Left ventricle myocardium superior (tissue), 1 donor: ENCODE data around the gene SPOCK1. TPM values are rescaled to one million over a fixed set of nuclear protein-coding genes. Genes with fewer than 3 reads are reported as not detected.

Experiments
- ATAC-seq: fragments of 200-7000 bp; cut with Tn5 transposase; one replicate; pipeline ENCODE4 v1.9.1; 2020; ENCODE audit warnings: mild to moderate bottlenecking, moderate library complexity
- DNase-seq: peaks from one replicate; pipeline ENCODE4 v3.0.0-alpha.2; 2020
- intact Hi-C: fragments of 100-400 bp; cut with micrococcal nuclease; formaldehyde crosslinking; loops from one replicate; pipeline ENCODE4 v1.11.0; 2022
- total RNA-seq: library from RNA; stranded (reverse); fragmentation: NEBNext Ultra II Directional; extraction: Animal tissue kit (Norgen Biotek cat#: 25700); gene quantifications from one replicate; pipeline ENCODE4 v1.2.1, GENCODE V29; 2021
- donor health status: DM: no; HTN: yes; CAD: no; lungs with severe emphysema.

Gene SPOCK1
- total RNA-seq, 1 donor from 2014 or later, result 14.7 TPM

DNA sequence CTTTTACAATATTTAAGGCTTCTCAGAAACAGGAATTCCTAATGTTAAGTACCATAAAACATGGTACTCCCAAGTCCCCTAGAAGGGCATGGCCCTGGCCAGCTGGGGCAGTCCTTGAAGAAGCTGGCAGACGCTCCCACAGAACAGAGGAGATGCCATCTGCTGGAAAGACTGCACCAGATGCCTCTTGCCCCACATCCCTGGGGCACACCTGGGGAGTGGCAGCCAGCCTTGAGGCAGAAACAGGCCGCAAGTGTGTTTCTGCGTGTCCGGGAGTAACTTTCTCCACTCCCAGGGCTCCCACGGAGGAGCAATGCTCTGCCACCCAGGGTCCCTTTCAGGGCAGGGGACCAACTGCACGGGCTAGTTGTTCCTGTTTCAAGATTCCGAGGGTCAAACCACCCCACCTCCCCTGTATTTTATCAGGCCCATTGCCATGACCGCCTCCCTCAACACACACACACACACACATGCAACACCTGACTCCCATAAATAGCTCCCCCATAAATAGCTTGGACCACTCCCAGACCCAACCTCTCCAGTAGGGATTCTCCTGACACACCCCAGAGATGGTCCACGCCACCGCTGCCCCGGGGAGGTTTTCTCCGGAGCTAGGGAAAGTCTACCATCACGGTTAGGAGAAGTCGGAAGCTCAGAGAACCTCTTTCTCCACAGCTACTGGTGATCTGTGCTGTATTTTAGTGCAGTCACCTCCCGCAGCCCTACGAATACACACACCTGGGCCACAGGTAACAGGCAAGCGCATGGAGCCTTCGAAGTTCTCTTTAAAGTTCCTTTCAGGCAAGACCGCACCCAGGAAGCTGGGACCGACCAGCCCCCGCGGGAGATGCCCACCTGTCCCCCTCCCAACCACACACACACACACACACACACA lies 1.5 kb downstream of the SPOCK1 start:
- intact Hi-C loops, result loop anchor here (5.0 kb wide), 1 partner anchor 175 kb away; no protein-coding TSS in a partner anchor
- ATAC-seq (no peak), DNase-seq (no peak)

GRCh38 chr5:137496919-137497318 lies 2.2 kb downstream of the SPOCK1 start:
- ATAC-seq (no peak), DNase-seq (no peak)
- intact Hi-C loops, result loop anchor here (5.0 kb wide), 1 partner anchor 175 kb away; no protein-coding TSS in a partner anchor

DNA sequence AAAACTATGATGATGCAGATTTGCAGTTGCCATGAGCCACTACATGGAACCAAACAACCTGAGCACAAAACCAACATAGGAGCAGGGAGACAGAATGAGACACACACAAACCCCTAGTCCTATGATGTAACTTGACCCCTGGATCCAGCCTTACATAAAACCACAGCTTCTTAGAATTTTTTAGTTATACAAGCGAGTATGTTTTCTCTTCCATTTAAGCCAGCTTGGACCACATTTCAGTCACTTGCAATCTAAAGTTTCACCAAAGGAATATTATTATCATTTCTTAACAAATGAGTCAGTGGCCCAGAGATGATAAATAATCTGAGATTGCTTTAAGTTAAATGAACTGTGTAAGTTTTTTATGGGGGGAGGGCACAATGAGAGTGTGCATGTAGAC lies 6.8 kb downstream of the SPOCK1 start:
- intact Hi-C loops, result no loop called here

GRCh38 chr5:137491121-137491520 lies 8.0 kb downstream of the SPOCK1 start:
- intact Hi-C loops, result no loop called here
- ATAC-seq (no peak), DNase-seq (no peak)

More for the DNA sequence above, 6.8 kb downstream of the SPOCK1 start:
- no peak for ATAC-seq
- no peak for DNase-seq

GRCh38 chr5:137490591-137490990 lies 8.5 kb downstream of the SPOCK1 start:
- intact Hi-C loops, result no loop called here
- ATAC-seq (no peak), DNase-seq (no peak)

DNA sequence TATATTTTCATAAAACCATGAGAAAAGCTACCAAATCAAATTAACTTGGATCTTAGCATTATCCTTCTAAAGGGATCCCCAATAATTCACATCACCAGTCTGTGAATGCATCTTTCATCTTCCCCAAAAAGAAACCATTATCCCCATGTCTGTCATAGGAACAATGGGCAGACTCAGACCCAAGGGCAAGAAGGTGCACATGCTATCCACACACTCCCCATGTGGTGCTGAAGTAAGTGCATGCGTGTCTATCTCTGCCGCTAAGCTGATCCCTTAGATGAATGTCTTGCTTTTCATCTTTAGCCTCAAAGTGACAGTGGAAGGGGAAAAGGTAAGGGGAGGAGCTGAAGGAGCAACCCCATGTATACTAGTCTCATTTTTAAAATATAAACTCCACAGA lies 10.2 kb downstream of the SPOCK1 start:
- intact Hi-C loops, result no loop called here
- ATAC-seq (no peak), DNase-seq (no peak)

- no peak for ATAC-seq
- intact Hi-C loops, result no loop called here
- no peak for DNase-seq
These were observed 10.6 kb downstream of the SPOCK1 start for GRCh38 chr5:137488516-137488915.

- DNase-seq, result no peak
- intact Hi-C loops, result no loop called here
These were observed 11.5 kb downstream of the SPOCK1 start for GRCh38 chr5:137487600-137487999.

DNA sequence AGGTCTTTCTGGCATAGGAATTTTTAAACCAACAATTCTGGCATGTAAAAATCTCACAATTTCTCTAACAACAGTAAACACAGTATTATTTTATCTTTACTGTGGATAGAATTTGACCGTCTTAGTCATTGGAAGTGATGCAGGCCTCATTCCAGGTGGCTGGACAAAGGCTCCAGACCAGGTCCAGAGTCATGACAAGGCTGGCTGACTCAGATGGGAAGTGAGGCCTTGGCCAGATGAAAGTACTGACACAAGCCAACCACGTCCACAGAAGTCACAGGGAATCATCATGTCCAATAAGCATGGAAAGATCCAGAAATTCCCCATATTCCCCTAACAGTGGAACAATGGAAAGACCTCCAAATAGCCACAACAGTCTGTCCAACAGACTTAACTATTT lies 12.4 kb downstream of the SPOCK1 start:
- intact Hi-C loops, result no loop called here
- peak; percentile 48 for DNase-seq

More at GRCh38 chr5:137487600-137487999, 11.5 kb downstream of the SPOCK1 start:
- peak; percentile 80 for ATAC-seq

DNA sequence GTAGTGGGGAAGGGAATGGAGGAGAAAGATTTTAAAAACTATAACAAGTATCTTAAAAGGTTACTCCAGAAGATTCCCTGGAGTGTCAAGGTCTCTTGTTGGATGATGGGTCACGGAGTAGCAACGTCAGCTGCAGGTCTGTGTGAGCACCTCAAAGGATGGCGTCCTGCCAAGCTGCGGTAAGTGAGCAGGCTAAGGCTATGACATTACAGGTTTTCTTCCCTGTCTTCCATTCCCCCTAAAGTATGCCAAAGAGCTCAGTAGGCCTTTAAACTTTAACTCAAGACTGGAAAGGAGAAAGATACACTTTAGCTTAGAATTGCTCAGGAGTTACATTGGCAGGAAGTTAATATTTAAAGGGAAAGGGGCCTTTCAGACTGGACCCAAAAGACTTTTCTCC lies 17.5 kb downstream of the SPOCK1 start:
- no peak for DNase-seq
- no peak for ATAC-seq
- intact Hi-C loops, result no loop called here

More for the DNA sequence above, 12.4 kb downstream of the SPOCK1 start:
- ATAC-seq, result peak; percentile 86

DNA sequence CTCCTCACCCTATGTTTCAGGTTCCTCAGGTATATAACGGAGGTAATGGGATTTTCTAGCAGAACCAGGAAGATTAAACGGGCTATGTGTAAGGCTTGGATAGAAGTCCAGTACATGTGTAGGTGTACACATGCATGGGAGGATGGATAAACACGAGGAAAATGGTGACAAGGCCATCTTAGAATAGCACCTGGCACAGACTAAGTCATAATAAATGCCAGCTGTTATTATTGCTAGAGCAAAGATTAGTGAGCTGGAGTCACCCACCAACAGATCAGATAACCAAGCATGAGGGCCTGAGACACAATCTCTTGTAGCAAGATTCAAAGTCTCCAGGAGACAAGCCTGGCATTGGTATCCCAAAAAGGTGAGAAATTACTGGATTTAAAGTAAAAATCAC lies 21.1 kb downstream of the SPOCK1 start:
- DNase-seq, result no peak
- intact Hi-C loops, result no loop called here
- no peak for ATAC-seq

GRCh38 chr5:137470921-137471220 lies 28.3 kb downstream of the SPOCK1 start:
- ATAC-seq, result no peak
- no peak for DNase-seq
- intact Hi-C loops, result no loop called here

DNA sequence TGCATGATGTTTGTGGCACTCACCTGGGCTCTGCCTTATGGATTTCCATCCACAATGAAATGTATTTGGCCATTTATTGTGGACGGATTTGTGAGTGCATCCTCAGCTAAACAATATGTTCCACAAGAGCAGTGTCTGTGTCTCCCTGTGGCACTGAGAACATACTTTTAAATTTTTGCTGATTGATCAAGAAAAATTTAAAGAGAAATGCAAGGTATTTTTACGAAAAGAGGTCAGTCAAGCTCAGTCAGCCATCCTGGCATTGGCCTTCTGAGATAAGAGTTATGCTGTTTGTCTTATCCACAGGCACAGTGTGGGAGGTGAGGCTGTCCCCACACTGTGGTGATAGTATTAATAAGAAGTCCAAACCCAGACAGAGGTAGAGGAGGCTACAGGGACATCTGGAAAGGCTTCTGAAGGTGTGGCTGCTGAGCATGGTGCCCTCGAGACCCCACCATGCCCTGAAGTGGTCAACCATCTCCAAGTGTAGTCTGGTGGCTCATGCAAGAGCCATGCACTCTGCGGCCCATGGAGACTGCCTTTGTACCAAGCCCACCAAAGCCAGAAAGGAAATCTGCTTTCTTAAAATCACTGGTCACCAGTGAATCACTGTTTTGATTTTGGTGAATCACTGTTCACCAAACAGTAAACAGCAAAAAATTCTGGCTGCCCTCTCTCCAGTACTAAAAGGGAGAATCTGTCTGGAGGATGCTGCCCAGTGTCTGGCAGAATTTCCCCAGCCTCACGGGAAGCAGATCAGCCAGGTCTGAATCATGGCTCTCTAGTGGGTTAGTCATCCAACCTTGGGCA lies 28.8 kb downstream of the SPOCK1 start:
- DNase-seq, result no peak
- intact Hi-C loops, result no loop called here
- no peak for ATAC-seq

DNA sequence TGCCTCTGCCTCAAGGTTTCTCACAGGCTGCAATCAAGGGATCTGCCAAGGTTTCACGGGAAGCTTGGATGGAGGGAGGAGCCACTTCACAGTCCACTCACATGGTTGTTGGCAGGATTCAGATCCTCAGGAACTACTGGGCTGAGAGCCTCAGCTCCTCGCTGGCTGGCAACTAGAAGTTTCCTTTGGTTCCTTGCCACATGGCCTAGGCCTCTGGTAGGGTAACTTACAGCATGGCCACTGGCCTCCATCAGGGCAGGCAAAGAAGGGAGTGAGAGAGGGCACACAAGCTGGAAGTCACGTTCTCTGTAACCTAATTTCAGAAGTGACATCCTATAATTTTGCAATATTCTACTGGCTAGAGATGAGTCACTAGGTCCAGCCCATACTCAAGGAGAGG lies 32.2 kb downstream of the SPOCK1 start:
- intact Hi-C loops, result no loop called here
- no peak for ATAC-seq

GRCh38 chr5:137465930-137466329 lies 33.2 kb downstream of the SPOCK1 start:
- no peak for ATAC-seq
- intact Hi-C loops, result no loop called here

More for the DNA sequence above, 32.2 kb downstream of the SPOCK1 start:
- DNase-seq, result no peak

GRCh38 chr5:137462816-137463520 lies 36.2 kb downstream of the SPOCK1 start:
- no peak for DNase-seq
- intact Hi-C loops, result no loop called here
- no peak for ATAC-seq

More at GRCh38 chr5:137465930-137466329, 33.2 kb downstream of the SPOCK1 start:
- no peak for DNase-seq

DNA sequence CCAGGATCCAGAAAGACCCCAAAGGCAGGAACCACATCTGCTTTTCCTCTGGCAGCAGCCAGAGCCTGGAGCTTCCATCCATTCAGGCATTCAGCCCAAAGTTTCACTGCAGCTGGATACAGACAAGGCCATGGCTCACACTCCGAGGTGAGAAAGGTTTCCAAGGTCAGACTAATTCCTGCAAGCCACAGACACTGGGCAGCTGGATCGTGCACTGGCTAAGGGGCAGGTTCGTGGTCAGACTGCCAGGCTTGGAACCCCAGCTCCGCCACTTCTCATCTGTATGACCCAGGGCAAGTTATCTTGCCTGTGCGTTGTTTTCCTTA lies 36.9 kb downstream of the SPOCK1 start:
- DNase-seq (no peak), ATAC-seq (no peak)
- intact Hi-C loops, result no loop called here

DNA sequence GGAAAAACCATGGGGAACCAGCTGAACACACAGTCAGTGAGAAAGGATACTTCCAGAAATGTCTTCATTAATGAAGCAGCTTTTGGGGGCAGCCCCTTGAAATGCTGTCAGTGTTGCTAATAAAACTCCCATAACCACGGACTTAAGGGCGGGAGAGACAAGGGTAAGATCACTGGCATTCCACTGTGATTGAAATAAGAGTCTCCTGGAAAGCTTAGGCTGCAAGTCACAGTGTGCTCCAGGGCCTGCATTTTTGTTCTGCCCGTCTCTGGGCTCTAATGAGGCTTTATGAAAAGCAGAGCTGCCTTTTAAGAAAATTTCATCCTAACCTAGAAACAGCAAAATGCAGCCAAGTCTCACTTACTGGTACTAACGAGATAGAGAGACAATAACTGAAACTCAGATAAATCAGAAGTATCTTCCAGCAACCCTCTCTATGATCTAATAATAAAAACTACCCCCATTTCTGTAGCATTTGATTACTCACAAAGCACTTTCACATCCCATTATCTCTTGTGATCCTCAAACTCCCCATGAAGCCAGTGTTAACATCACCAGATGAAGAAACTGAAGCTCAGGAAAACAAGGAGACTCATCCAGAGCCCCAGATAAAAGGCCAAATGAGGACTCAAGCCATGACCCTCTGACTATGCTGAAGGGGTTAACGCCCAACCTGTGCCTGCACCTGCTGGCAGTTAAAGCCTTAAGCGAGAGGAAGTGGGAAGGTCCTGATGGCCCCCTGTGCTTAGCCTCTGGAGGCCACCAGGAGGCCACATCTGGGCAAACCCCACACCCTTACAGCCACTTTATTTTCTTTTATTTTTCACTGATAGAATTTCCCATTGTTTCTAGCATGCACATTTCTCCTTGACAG lies 37.5 kb downstream of the SPOCK1 start:
- intact Hi-C loops, result no loop called here
- no peak for ATAC-seq

DNA sequence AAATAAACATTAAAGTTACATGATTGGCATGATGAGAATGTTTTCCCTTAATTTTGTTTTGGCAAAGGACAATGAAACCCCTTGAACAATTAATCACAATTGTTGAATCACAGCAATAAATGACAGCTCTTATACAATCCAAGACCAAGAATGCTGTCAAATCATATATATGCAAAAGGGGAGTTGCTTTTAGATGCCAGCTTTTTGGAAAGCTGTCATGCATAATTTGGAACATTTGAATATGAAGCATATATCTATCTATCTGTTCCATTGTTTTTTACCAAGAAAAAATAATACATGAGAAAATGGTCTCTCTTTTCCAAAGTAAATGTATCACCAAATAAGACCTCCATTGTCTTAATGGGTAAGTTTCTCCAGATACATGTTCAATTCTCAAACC lies 44.5 kb downstream of the SPOCK1 start:
- DNase-seq, result no peak
- no peak for ATAC-seq
- intact Hi-C loops, result no loop called here

More for the DNA sequence above, 37.5 kb downstream of the SPOCK1 start:
- DNase-seq, result no peak
